ENCODE data around the gene PLEKHA6. TPM values are rescaled to one million over a fixed set of nuclear protein-coding genes. Genes with fewer than 3 reads are reported as not detected.

The PLEKHA6 gene
- total and polyA plus RNA-seq, 12 donors: 3.3 to 34.9 (median 18.1) TPM

DNA sequence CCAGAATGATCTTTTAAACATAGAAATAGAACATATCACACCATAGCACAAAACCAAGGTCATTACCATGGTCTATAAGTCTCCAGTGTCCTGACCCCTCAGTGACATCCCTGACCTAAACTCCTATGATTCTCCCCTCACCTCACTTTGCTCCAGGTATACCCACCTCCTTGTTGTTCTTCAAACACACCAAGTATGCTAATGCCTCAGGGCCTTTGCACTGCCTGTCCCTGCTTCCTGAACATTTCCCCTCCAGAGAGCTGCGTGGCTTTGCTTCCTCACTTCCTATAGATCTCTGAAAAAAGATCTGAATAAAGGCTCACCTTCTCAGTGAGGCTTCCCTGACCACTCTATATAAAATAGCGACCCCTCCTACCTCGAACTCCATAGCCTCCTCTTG is 147.0 kb downstream of the PLEKHA6 start:
- Histone ChIP-seq H3K9me3 (no peaks in the 10 kb centered on the region), H3K27ac (no peak overlapping the region), H3K36me3 (no peaks in the 10 kb centered on the region), H3K4me1 (peaks cover 0 to 13% (median 7%) of the 10 kb centered on the region in 9 donors), H3K4me3 (no peak overlapping the region), H3K27me3 (peaks cover 0 to 13% (median 0%) of the 10 kb centered on the region in 7 donors)
- no peak for TF ChIP-seq CTCF (IDR thresholded peaks at IDR 0.05)
- WGBS, 2 donors: 92 to 95% methylated on average over 3 of the region's 3 CpGs
- DNase-seq (no peak), ATAC-seq (no peak)
- intact Hi-C loops (cut with DNase I): loop anchor here in 5 of 10 donors (2.0 to 10.0 kb wide), 3 partner anchors 92 to 150 kb away; no protein-coding TSS in a partner anchor

DNA sequence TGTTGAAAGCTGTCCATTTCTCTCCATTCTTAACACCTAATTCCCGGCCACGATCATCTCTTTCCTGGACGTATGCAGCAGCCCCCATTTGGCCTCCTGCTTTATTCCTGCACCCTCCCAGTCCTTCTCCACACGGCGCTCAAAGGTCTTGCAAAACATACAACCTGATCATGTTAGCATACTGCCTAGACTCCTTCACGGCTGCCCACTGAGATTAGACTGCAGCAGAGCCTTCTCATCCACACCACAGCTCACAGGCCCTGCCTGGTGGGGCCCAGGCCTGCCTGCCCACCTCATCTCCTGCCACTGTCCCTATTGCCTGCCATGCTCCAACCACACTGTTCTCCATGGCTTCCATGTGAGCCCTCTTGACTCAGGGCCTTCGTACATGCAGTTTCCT is 148.7 kb downstream of the PLEKHA6 start:
- no peak for TF ChIP-seq CTCF (IDR thresholded peaks at IDR 0.05)
- intact Hi-C loops (cut with DNase I): loop anchor here in 4 of 10 donors (2.0 to 10.0 kb wide), 3 partner anchors 94 to 154 kb away; no protein-coding TSS in a partner anchor
- Histone ChIP-seq H3K4me1 (peaks cover 0 to 13% (median 7%) of the 10 kb centered on the region in 9 donors), H3K9me3 (no peaks in the 10 kb centered on the region), H3K4me3 (no peak overlapping the region), H3K36me3 (no peaks in the 10 kb centered on the region), H3K27ac (no peak overlapping the region), H3K27me3 (peaks cover 0 to 28% (median 13%) of the 10 kb centered on the region in 7 donors)
- no peak for ATAC-seq
- DNase-seq: no peak
- 88 to 91% methylated on average over 7 of the region's 7 CpGs for WGBS, 2 donors

GRCh38 chr1:204207136-204207616 is 152.6 kb downstream of the PLEKHA6 start:
- Histone ChIP-seq H3K36me3 (no peaks in the 10 kb centered on the region), H3K4me1 (no peaks in the 10 kb centered on the region), H3K4me3 (no peak overlapping the region), H3K9me3 (no peaks in the 10 kb centered on the region), H3K27me3 (peaks cover 0 to 32% (median 24%) of the 10 kb centered on the region in 7 donors), H3K27ac (no peak overlapping the region)
- WGBS, 2 donors: 20% methylated on average over 13 of the region's 13 CpGs
- ATAC-seq (peak; percentile 69 to 94 (median 87)), DNase-seq (peak; percentile 53 to 75)
- intact Hi-C loops (cut with DNase I): loop anchor here in 9 of 10 donors (1.0 to 10.0 kb wide), 7 partner anchors 44 to 346 kb away; partner anchors contain the start of gene SNRPE (in 5 of the 9)
- peak; percentile 63 to 93 (median 91) for TF ChIP-seq CTCF (IDR thresholded peaks at IDR 0.05)

DNA sequence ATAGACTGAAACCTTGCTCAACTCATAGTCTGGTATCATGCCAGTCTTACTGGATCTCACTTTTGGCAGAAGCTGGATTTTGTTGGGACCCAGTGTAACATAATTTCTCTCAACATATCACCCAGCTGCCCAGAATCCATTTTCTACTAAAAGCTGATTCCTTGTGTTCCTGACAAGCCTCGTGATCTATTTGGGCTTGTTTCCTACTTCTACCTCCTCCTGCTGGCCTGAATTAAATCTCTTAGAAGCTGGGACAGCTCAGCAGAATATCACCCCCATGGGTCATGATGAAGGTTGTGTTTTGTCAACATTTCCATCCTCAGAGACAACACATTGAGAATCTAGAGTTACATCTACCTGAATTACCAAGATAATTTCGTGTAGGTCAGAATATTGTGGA is 153.6 kb downstream of the PLEKHA6 start:
- H3K9me3 ChIP-seq: no peaks in the 10 kb centered on the region
- H3K36me3 ChIP-seq: no peaks in the 10 kb centered on the region
- H3K4me3 ChIP-seq: no peak overlapping the region
- WGBS, 2 donors: 54 to 56% methylated on average over 2 of the region's 2 CpGs
- intact Hi-C loops (cut with DNase I): loop anchor here in 8 of 10 donors (2.0 to 10.0 kb wide), 5 partner anchors 43 to 345 kb away; partner anchors contain the start of gene SNRPE (in 3 of the 8)
- H3K4me1 ChIP-seq: no peaks in the 10 kb centered on the region
- DNase-seq (no peak), ATAC-seq (no peak)
- peaks cover 0 to 32% (median 26%) of the 10 kb centered on the region in 7 donors for H3K27me3 ChIP-seq
- H3K27ac ChIP-seq: no peak overlapping the region
- TF ChIP-seq CTCF (IDR thresholded peaks at IDR 0.05): no peak

All from heart right ventricle (tissue), 16 donors.